OCI-LY3 (cell line): ENCODE measurements around the gene DIP2C.

Source experiments
- EZH2phosphoT487 ChIP-seq: fragments of 200-600 bp; shearing (Covaris generic); IDR thresholded peaks from 2 replicates; pipeline ENCODE4 v1.6.1; 2018; ENCODE audit warnings: antibody characterized with exemption, mixed run types, low read depth
- TF ChIP-seq, protein P1 (sequence below): fragments of 200-600, 300-600 bp; sonication (generic); IDR thresholded peaks from 2 replicates; pipeline ENCODE4 v1.5.1; 2014; ENCODE audit warnings: antibody characterized with exemption, low read length, low read depth

DNA sequence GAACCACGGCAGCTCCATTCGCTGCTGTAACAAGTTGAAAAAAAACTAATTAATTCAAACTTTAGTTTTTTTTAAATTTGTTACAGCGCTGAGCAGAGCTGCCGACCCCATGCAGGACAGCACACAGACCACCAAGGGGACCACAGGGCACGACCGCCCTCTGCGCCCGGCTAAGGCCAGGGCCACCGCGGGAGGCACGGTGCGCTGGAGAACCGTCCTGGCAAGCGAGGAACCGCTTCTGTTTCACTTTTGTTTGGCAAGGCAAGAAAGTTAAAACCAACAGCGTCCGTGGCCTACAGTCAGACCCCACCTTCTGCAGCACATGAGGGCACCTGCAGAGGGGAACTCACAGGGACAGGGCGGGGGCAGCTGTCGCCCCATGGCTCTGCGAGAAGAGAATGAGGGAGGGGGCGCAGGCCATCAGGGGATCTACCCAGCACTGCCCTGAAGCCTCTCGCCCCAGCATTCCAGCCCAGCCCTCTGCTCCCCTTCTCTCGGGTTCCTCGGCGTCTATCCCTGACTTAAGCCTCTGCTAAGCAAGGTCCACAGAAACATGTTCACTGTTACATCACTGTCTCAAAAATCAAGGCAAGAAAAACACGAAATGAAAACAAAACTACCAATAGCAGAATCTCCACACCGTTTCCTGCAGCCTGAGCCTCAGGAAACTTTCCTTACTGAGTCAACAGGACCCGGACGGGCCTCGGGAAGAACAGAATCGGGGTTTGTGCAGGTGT is 204.4 kb downstream of the DIP2C start:
- TF ChIP-seq, protein P1, sequence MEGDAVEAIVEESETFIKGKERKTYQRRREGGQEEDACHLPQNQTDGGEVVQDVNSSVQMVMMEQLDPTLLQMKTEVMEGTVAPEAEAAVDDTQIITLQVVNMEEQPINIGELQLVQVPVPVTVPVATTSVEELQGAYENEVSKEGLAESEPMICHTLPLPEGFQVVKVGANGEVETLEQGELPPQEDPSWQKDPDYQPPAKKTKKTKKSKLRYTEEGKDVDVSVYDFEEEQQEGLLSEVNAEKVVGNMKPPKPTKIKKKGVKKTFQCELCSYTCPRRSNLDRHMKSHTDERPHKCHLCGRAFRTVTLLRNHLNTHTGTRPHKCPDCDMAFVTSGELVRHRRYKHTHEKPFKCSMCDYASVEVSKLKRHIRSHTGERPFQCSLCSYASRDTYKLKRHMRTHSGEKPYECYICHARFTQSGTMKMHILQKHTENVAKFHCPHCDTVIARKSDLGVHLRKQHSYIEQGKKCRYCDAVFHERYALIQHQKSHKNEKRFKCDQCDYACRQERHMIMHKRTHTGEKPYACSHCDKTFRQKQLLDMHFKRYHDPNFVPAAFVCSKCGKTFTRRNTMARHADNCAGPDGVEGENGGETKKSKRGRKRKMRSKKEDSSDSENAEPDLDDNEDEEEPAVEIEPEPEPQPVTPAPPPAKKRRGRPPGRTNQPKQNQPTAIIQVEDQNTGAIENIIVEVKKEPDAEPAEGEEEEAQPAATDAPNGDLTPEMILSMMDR = no peak
- TF ChIP-seq EZH2phosphoT487 = no peak
